Measurements from ENCODE around the gene DNM2.
"Not testable (repeated sequence)": the region's sequence is repeated elsewhere in the genome, so short reads cannot be mapped to it uniquely, and the experiment has no call there.

Gene DNM2

GRCh38 chr19:10839114-10840050 lies 121.5 kb downstream of the DNM2 start:
- DNase-seq: no peak

- no peak for DNase-seq
These were observed 124.9 kb downstream of the DNM2 start for GRCh38 chr19:10842788-10843187.

GRCh38 chr19:10846500-10847202 lies 128.8 kb downstream of the DNM2 start:
- DNase-seq: no peak

- no peak for DNase-seq
These were observed 130.5 kb downstream of the DNM2 start, which contains the start of gene C19orf38 for GRCh38 chr19:10848230-10848856. TSS of gene C19orf38 (plus strand) at chr19:10848415. CDS start at chr19:10848509, 94 bp downstream.

GRCh38 chr19:10850631-10851030 lies 132.8 kb downstream of the DNM2 start:
- no peak for DNase-seq

- no peak for DNase-seq
These were observed 134.4 kb downstream of the DNM2 start for GRCh38 chr19:10852098-10852800.

- DNase-seq: no peak
These were observed 135.1 kb downstream of the DNM2 start for GRCh38 chr19:10852941-10853340.

- DNase-seq: no peak
These were observed 136.6 kb downstream of the DNM2 start for GRCh38 chr19:10854350-10855089.

- DNase-seq: no peak
These were observed 138.1 kb downstream of the DNM2 start for GRCh38 chr19:10855879-10856522.

GRCh38 chr19:10856899-10857298 lies 139.0 kb downstream of the DNM2 start:
- DNase-seq: not testable (repeated sequence)

GRCh38 chr19:10858204-10858828 lies 140.4 kb downstream of the DNM2 start:
- no peak for DNase-seq

GRCh38 chr19:10861103-10861651 lies 143.3 kb downstream of the DNM2 start:
- DNase-seq: no peak

- DNase-seq: no peak
These were observed 144.8 kb downstream of the DNM2 start for GRCh38 chr19:10862561-10863106.

GRCh38 chr19:10863107-10863717 lies 145.3 kb downstream of the DNM2 start:
- DNase-seq: no peak

- DNase-seq: peak; percentile 91
These were observed 146.6 kb downstream of the DNM2 start for GRCh38 chr19:10864538-10864899.

GRCh38 chr19:10866495-10866894 lies 148.6 kb downstream of the DNM2 start:
- DNase-seq: no peak

- DNase-seq: no peak
These were observed 151.1 kb downstream of the DNM2 start for GRCh38 chr19:10868872-10869547.

- DNase-seq: not testable (repeated sequence)
These were observed 152.0 kb downstream of the DNM2 start for GRCh38 chr19:10869872-10870311.

- no peak for DNase-seq
These were observed 152.6 kb downstream of the DNM2 start for GRCh38 chr19:10870501-10870954.
